ENCODE measurements around the gene LSM10.

The LSM10 gene

DNA sequence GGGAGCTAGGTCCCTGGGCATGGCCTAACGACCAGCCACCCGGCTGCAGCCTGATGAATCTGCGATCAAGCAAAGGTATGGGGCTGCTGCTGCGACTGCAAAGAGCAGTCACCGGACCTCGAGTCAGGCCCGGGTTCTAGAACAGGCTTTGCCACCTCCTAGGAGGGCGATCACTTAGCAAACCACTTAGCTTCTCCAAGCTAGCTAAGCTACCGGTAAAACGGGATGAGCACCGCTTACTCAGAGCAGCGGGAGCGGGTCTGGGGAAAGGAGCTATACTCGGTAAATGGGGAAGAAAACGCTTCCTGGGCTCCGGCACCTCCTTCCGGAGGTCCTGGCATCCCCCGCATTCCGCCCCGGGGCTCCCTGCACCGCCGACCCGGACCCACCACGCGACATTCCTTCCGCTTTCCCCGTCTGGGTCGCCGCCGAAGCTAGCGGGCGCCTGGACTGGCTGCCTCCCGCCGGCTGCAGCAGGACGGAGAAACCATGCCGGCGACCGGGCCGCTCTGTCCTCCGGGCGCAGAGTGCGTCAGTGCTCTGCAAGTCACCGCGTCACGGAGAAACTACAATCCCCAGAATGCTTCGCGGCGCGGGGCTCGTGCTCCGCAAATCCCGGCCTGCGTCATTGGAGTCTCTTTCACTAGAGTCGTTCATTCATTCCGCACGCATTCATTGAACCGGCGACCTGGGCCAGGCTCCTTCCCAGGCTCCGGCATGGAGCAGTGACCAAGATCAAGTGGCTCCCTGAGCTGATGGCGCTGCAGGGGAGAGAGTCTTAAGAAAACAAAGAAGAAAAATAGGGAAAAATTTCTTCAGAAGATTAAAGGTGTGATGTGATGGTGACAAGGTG, at the start of gene LSM10:
Gene LSM10, minus strand, starts transcription at position 531 of the 853 bp plus-strand sequence. CDS start 3,779 bp downstream, outside the sequence.
- DNase-seq, result peak; percentile 96

DNA sequence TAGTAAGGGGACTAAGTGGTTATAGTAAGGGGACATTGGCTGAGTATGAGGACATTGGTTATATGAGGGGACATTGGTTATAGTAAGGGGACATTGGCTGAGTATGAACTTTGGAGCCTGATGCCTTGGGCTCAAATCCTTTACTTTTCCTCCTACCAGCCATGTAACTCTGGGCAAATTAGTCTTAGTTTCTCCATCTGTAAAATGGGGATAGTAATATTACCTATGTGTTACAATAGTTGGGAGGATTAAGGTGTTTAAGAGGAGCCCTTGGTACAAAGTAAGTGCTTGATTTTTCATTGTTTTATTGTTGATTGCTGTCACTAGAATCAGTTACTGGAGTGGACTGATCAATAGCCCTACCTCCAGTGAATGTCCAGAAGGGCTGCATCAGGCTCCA, 49.7 kb upstream of the LSM10 start:
- no peak for DNase-seq

DNA sequence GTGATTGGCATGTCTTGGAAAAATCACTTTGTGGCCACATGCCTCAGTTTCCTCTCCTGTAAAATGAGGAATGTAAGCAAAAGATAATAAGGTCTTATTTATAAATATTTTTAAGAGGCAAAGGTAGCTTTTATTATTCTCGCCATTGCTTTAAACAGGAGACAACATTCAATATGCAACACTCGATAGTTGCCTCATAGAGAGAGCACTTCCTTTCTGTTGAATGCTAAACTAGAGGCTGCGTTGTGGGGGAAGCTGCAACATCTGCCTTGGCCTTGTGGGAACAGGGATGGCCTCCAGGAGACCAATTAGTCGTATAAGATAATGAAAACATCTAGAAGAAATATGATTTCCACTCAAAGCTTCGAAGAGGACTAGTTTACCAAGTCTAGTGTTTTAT, 49.0 kb upstream of the LSM10 start:
- peak; percentile 61 for DNase-seq

DNA sequence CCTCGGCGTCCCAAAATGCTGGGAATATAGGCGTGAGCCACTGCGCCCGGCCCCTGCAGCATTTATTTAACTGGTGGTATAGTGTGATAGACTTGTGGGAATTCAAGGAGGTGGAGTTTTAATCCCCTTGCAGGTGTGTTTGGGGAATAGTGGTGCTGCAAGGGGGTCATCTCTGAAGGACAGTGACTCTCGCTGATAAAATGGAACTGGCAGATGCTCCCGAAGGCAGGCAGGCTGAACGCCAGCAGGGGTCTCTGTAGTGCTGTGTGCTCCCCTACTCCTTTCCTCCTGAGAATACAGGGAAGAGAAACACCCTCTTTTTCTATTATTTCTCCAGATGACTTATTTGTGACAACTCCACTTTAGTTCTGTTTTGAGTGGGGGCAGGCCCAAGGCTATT, 48.6 kb upstream of the LSM10 start:
- peak; percentile 72 for DNase-seq

DNA sequence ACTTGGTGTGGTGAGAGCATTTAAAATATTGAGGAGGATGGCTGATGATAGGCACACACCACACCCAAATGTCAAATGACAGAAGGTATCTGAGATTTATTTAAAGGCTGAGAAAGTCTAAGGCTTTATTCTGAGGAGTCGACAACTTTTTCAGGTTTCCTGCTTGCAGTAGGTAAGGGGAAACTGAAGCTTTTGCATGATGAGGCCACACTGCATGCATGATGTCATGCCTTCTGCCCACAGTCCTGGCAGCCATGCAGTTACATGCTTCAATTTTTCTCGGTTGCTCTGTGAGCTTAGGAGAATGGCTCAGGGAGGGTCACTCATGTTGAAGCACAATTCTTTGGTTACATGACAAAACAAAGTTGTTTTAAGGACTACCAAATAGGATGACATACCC, 45.6 kb upstream of the LSM10 start:
- no peak for DNase-seq

DNA sequence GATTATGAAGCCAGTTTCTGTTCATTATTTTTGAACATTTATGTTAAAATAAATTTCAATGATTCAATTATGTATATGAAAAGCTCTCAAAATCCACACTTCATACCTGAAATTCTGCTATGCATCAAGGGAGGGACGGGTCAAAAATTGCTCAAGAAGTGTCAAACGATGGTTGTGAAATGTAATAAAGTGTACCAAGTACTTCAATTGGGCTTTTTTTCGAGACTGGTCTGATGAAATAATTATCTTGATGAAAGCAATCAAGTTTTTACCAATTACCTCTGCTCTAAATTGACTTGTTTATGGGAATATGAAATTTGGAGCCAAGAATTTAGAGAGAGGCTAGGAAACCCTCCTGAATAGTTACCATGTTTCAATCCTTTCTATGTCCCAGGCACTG, 44.6 kb upstream of the LSM10 start:
- DNase-seq, result no peak

DNA sequence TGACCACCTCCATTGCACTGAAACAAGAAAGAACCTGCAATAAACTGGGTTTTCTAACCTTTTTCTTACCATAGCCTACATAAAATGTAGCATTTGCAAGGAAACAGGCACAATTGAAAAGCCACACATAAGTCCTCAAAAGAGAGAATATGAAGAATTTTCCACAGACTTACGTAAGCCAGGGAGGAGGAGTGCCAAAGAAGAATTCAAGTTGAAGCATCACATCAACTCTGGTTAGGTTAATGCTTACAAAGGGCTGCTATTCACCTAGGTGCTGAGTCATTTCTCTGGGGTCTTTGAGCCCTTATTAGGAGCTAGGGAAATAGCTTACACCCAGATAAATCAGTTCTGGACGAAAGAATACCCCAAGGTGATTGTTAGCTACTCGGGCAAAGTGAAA, 42.9 kb upstream of the LSM10 start:
- no peak for DNase-seq

DNA sequence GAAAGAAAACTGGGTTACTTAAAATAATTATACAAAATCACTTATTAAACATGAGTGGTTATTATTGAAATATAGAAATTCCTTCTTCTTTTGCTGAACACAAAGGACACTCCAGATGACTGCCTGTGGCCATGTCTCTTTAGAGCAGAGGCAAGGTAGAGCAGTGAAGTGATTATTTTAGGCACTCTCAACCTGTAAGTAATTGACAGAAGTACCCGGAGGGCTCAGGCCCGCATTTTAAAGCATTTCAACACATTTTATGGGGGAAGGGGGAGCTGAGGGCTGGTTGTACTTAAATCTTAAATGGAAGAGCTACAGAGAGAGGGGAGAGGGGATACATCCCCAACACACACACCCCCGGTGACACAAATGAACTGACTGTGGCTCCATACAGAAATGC, 42.3 kb upstream of the LSM10 start:
- no peak for DNase-seq

DNA sequence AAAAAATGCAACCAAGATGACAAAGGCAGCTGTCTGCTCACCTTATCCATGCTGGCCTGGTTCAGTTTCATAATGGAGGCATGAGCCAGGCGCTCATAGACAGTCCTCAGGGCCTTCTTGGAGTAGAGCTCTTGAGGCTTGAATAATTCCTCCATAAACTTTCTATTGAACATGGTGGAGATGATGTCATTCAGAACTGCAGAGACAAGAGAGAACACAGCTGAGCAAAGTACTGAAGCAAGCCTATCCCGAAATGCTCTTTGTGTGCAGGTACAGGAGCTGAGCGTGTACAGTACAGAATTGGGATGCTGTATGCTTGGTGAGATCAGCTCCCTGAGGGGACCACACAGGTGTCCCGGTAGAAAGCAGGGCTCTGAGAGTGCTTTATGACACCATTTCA, 41.0 kb upstream of the LSM10 start:
- no peak for DNase-seq

DNA sequence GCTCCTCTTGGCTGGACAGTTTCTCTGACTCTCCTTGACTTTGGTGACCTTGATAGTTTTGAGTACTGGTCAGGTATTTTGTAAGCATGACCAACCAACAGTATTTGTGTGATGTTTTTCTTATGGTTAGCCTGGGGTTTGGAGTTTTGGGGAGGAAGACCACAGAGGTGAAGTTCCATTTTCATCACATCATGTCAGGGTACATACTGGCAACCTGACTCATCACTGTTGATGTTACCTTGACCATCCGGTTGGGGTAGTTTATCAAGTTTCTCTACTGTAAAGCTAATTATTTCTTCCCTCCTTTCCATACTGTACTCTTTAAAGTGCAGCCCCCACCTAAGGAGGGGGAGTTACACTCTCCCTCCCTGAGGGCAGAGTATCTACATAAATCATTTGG, 39.1 kb upstream of the LSM10 start:
- no peak for DNase-seq

DNA sequence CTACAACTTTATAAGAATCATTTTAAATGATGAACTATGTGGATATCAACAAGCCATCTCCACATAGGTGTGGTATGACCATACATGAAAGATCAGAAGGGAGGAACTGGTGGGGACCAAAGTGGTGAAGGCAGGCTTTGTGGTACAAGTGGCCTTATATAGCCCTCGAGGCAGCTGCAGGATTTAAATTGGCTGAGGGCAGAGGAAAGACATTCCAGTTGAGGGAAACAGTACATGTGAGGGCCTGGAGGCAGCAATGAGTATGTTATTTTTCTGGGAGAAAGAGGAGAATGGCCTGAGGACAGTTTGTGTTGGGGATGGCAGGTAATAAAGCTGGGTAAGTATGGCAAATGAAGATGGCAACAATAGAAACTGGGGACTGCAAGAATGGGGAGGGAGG, 35.4 kb upstream of the LSM10 start:
- no peak for DNase-seq

DNA sequence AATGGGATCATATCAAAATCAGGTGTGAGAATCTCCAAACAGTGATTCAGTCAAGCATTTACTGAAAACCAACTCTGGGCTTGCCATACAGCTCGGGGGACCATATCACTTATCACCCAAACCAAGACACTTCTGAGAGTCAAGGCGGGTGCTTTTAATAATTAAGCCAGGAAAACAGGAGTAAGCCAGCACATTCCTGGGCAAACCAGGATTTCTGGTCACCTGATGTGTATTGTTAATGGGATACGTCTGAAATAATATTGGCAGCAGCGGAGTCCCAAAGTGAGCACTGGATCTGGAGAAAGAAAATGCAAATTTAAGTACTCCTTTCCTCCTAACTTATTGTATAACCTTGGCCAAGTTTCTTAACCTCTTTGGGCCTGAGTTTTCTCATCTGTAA, 34.9 kb upstream of the LSM10 start:
- DNase-seq, result no peak

DNA sequence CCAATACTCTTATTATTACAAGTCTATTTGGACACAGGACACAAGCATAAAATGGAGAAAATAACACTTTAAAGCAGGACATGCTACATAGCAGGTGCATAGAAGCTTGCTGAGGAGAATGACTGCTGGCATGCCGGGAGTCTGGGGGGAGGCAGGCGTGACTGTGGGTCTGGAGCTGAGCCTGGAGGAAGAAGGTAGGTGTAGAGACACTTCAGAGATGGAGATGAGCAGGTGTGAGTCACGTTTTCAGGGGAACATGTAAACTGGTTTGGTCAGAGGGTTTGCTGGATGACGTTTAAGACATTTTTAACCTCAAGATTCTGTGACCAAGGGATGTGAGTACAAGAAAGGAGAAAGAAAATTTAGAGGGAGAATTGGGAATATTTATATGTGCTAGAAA, 28.1 kb upstream of the LSM10 start:
- DNase-seq, result no peak

DNA sequence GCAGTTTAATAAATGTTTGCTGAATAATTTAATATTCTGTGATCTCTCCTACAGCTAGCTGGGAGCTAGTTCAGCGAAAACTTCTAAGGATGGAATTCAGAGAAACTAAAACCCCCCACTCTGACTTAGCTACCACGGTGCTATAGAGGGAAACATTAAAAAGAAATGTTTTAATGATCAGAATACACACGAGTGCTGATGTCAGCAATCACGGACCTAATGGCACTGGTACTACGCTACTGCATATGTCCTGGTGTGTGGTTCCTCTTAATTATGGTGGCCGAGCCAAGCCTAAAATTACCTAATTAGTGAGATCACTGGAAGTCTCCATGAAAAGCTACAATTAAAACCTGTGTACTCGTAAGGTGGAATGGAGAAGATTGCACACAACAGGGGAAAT, 23.9 kb upstream of the LSM10 start:
- no peak for DNase-seq

DNA sequence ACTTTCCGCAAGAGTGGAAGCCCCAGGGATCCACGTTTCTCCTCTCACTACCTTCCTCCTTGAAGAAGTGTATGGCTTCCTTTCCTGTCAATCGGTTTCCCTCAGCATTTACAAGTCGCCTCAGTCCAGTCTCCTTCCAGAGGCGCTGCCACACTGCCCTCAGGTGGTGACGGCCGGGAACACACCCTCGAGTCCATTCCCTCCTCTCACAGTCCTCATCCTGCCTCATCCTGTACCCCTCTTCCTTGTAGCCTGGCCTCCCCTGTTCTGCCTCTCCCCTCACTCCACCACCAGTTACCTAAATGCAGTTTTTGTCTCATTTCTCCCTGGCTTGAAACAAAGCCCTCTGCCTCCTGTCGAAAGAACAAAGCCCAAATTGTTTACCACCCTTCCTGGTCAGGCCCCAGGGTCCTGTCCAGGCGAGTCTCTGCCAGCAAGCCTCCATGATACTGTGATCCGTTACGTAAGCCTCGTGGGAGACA, 23.2 kb upstream of the LSM10 start:
- peak; percentile 91 for DNase-seq

DNA sequence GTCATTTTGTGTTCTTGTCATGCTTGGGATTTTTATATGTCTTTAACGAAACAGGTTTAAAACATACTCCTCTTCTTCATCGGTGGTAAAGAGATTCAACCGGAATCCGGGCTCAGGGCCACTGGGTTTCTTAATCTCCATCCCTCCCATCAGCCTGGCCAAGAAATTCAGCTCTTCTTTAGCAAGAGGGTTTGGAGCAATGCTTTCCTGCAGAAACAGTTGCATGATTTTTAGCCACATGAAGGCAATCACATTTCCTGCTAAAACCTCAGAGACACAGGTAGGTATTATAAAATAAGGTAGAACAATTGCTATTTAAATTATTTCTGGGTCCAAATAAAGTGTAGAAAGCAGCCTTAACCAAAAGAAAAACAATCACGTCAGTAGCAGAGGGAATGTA, 22.7 kb upstream of the LSM10 start:
- peak; percentile 3 for DNase-seq

DNA sequence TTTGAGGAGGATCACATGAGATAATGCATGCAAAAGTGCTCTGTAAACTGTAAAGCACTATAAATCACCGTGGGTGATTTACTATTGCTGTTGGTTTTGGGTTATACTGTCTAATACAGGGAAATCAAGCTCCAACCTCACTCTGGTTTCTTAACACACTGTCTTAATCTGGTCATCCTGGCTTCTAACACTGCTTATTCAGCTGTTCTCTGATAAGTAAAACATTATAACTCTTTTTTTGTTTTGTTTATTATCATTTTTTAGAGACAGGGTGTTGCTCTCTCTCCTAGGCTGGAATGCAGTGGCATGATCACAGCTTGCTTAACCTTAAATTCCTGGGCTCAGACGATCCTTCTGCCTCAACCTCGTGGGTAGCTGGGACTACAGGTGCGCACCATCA, 21.9 kb upstream of the LSM10 start:
- DNase-seq, result no peak

DNA sequence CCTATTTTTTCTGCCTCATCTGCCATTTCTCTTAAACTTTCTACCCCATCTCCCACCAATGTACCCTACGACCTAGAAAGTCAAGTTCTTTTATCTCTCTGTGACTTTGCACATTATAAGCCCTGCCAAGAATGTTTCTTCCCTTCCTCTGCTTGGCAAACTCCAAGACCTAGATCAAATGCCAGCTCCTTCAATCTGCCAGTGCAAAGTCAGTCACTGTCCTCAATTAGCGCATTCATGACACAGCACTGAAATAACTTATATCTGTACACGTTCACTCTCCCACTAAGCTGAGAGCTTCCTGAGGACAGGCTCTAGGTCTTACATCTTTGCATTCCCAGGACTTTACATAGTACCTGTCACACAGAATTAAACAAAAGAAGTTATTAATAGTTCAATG, 21.4 kb upstream of the LSM10 start:
- no peak for DNase-seq

DNA sequence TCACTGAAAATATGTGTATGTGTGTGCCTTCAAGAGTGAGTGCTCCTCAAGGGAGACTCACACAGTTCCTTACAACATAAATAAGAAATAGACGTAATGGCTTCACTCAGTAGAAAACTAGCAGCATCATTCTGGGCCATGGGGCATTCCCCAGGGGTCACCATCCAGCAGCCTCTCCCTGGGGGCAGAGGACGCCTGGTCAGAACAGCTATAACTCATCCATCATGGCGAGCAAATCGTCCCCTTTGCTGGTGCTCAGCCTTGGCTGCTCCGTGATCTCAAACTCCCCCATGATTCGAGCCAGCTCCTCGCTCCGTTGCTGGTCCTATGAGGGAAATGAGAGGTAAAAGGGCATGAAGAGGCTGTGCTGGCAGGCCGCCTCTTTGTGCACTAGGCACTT, 20.2 kb upstream of the LSM10 start:
- DNase-seq, result no peak

DNA sequence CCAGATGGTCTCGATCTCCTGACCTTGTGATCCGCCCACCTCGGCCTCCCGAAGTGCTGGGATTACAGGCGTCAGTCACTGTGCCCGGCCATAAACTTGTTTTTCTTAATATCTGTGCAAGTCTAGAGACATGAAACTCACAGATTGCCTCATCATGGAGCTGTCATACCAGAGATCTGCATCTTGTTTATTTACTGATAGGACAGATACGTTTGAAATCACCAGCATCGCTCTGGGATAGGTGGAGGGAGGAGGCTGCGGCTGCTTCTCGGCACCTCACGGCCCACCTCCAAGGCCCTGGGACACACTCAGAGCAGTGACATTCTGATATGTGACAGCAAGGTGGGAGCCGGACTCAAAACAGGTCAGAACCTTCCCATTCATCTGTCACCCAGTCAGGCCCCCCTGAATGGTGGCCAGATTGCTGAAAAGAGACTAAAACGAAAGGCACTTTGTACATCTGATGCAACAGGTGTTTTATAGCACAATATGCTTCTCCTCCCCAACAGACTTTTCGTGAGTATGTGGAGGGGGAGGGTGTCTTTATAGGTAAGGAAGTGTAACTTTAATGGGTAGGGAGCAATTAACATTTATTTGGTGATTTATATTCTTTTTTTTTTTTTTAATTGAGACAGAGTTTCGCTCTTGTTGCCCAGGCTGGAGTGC, 18.1 kb upstream of the LSM10 start:
- no peak for DNase-seq

DNA sequence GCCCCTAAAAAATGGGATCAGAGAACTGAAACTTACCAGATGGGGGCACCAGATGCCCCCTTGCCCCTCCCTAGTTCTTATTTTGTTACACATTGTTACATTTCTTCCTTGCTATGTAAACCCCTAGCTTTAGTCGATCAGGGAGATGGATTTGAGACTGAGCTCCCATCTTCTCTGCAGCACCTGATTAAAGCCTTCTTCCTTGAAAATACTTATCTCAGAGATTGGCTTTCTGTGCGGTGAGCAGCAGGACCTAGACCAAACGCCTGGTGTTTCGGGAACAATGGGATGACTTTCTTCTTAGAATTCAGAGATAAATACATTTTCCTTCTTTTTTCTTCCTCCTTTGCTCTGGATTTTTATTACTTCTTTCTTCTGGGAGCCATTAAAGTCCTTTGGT, 16.7 kb upstream of the LSM10 start:
- no peak for DNase-seq

DNA sequence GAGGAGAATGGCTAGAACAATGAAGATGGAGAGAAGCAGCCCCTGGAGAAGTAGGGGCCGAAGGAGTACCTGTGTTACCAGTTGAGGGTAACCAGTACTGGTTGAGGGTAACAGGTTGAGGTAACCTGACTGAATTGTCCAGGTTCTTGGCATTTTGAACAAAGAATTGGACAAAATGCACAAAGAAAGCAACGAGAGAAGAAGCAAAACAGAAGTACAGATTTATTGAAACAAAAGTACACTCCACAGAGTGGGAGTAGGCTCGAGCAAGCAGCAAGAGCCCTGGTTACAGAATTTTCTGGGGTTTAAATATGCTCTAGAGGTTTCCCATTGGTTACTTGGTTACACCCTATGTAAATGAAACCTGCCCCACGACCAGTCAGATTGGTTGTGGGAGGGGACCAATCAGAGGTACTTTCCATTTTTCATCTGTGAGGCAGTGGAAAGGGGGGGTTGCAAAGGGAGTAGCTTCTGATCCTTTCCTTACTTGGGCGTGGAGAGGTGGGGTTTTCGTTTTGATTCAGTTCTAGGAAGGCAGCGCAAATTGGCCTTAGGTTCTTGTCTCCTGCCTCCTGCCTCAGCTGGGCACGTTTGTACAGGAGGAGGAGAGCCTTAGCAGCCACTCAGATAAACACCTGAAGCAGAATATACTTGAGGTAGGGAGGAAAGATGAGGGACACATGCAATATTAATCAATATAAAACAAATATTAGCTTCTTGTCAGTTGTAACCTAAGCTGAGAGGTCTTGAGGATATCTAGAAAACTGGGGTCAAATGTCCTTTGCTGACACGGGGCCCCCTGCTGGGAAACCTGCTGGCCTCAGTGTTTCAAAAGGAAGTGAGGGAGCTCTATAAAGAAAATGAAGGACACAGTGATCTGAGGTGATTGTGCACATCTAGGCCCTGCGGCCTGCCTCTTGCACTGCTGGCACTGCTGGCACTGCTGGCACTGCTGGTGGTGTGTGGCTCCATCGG, 14.3 kb upstream of the LSM10 start:
- DNase-seq, result peak; percentile 86

DNA sequence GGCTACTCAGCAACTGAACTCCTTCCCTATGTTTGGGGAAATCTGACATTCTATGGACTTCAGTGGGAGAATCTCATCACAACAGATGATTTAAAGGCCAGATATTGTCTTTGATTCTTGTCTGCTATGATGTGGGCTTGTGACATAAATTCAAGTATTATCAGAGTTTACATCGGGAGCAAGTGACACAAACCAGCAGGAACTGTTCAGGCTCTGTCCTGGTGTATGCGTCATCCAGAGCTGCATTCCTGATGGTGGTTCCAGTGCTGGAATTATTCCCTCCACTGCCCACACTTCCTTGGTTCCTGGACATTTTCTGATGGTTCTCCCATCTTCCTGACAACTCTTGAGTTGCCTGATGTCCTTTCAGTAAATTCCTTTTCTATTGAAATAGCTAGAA, 10.8 kb upstream of the LSM10 start:
- DNase-seq, result no peak
